ENCODE measurements around the gene SCN1A. TPM values are rescaled to one million over a fixed set of nuclear protein-coding genes. Genes with fewer than 3 reads are reported as not detected.
"Not testable (repeated sequence)": the region's sequence is repeated elsewhere in the genome, so short reads cannot be mapped to it uniquely, and the experiment has no call there.

Gene SCN1A
- total RNA-seq, 1 donor: 0.09 TPM

- DNase-seq (ENCODE audit: low read depth): no peak
- H3K4me3 ChIP-seq (ENCODE audit: low read depth, low read length): no peak overlapping the region
- no peak for TF ChIP-seq CTCF (IDR thresholded peaks at IDR 0.05; ENCODE audit: insufficient read depth, low read length)
Observed at GRCh38 chr2:166148500-166149400, 20.9 kb upstream of the SCN1A start.

GRCh38 chr2:166147883-166148282 lies 20.1 kb upstream of the SCN1A start:
- TF ChIP-seq CTCF (IDR thresholded peaks at IDR 0.05; ENCODE audit: insufficient read depth, low read length): no peak
- DNase-seq (ENCODE audit: low read depth): no peak
- no peak overlapping the region for H3K4me3 ChIP-seq (ENCODE audit: low read depth, low read length)

- no peak for DNase-seq (ENCODE audit: low read depth)
- no peak for TF ChIP-seq CTCF (IDR thresholded peaks at IDR 0.05; ENCODE audit: insufficient read depth, low read length)
- no peak overlapping the region for H3K4me3 ChIP-seq (ENCODE audit: low read depth, low read length)
Observed at GRCh38 chr2:166144071-166144470, 16.3 kb upstream of the SCN1A start.

GRCh38 chr2:166140932-166141331 lies 13.1 kb upstream of the SCN1A start:
- no peak overlapping the region for H3K4me3 ChIP-seq (ENCODE audit: low read depth, low read length)
- no peak for TF ChIP-seq CTCF (IDR thresholded peaks at IDR 0.05; ENCODE audit: insufficient read depth, low read length)
- DNase-seq (ENCODE audit: low read depth): no peak

GRCh38 chr2:166140475-166140874 lies 12.7 kb upstream of the SCN1A start:
- DNase-seq (ENCODE audit: low read depth): no peak
- TF ChIP-seq CTCF (IDR thresholded peaks at IDR 0.05; ENCODE audit: insufficient read depth, low read length): no peak
- H3K4me3 ChIP-seq (ENCODE audit: low read depth, low read length): no peak overlapping the region

GRCh38 chr2:166139479-166139878 lies 11.7 kb upstream of the SCN1A start:
- DNase-seq (ENCODE audit: low read depth); H3K4me3 ChIP-seq (ENCODE audit: low read depth, low read length): not testable (repeated sequence)

GRCh38 chr2:166138667-166139066 lies 10.8 kb upstream of the SCN1A start:
- TF ChIP-seq CTCF (IDR thresholded peaks at IDR 0.05; ENCODE audit: insufficient read depth, low read length): no peak
- no peak for DNase-seq (ENCODE audit: low read depth)
- H3K4me3 ChIP-seq (ENCODE audit: low read depth, low read length): no peak overlapping the region
